Endothelial cell of umbilical vein (primary cell): Measurements from ENCODE around the gene FTSJ1. TPM values are rescaled to one million over a fixed set of nuclear protein-coding genes. Genes with fewer than 3 reads are reported as not detected.

Experiments used
- BruUV-seq: library from RNA; stranded (reverse); fragments of 400-500 nt; replicated peaks from 2 replicates; lab custom pipeline; 2021; lab: Mats Ljungman, UMichigan
- CTCF ChIA-PET: fragments of 300-600, 350-600 bp; sonication (Branson Sonifier 250); formaldehyde crosslinking; loops from one replicate; lab custom pipeline; 2021; ENCODE audit warnings: antibody characterized with exemption, inconsistent platforms; lab: Charles Lee
- POLR2A ChIA-PET: fragments of 300-600, 350-600 bp; sonication (Branson Sonifier 250); formaldehyde crosslinking; loops from one replicate; lab custom pipeline; 2021; ENCODE audit warnings: antibody characterized with exemption, inconsistent platforms; lab: Charles Lee
- DNase-seq: peaks from one replicate; pipeline ENCODE4 v3.0.0-alpha.2; 2011; ENCODE audit warnings: low read depth, low spot score
- FAIRE-seq: peaks from 2 replicates; lab custom pipeline; 2011; peaks lifted over from hg19 to GRCh38; lab: Jason Lieb, UNC
- H2AFZ ChIP-seq: 2 replicates; pipeline ENCODE4 v1.6.0; 2012; ENCODE audit warnings: low read depth, low read length, control low read depth, inconsistent platforms
- H3K27ac ChIP-seq: 2 replicates; pipeline ENCODE4 v1.5.1; 2011; ENCODE audit warnings: low read depth, mild to moderate bottlenecking, control low read depth, low read length, moderate library complexity; ENCODE audit not compliant: insufficient read depth
- H3K27me3 ChIP-seq, 2 experiments: 2 replicates each; pipeline versions ENCODE4 v1.6.0 to v1.6.1; 2011; ENCODE audit warnings: low read length in 2 of 2, mixed read lengths in 1 of 2; ENCODE audit not compliant: control insufficient read depth in 2 of 2, insufficient read depth in 2 of 2
- H3K36me3 ChIP-seq, 2 experiments: 2 replicates in 1 of 2; 3 replicates in 1 of 2; pipeline ENCODE4 v1.5.1; 2011; ENCODE audit warnings: low read length in 2 of 2, mild to moderate bottlenecking in 1 of 2, moderate library complexity in 1 of 2; ENCODE audit not compliant: control insufficient read depth in 2 of 2, insufficient read depth in 2 of 2; ENCODE audit errors: extremely low read depth in 1 of 2
- H3K4me1 ChIP-seq: 3 replicates; pipeline ENCODE4 v1.5.1; 2011; ENCODE audit warnings: mild to moderate bottlenecking, low read length; ENCODE audit not compliant: control insufficient read depth, insufficient read depth; ENCODE audit errors: extremely low read depth
- H3K4me2 ChIP-seq: 2 replicates; pipeline ENCODE4 v1.6.1; 2011; ENCODE audit warnings: low read length, control low read depth, mixed read lengths; ENCODE audit not compliant: insufficient read depth
- H3K4me3 ChIP-seq, 3 experiments: fragments of 200-600 bp in 1 of 3; sonication (generic), shearing (Covaris generic) in 1 of 3; replicated peaks in 1 of 3; 2 replicates each; pipeline ENCODE4 v1.5.1; 2011 to 2016; ENCODE audit warnings: control low read depth in 3 of 3, low read length in 3 of 3, mild to moderate bottlenecking in 2 of 3, inconsistent platforms in 1 of 3, low read depth in 1 of 3, moderate library complexity in 1 of 3; ENCODE audit not compliant: insufficient read depth in 1 of 3
- H3K79me2 ChIP-seq: 2 replicates; pipeline ENCODE4 v1.6.0; 2012; ENCODE audit warnings: low read length, inconsistent platforms; ENCODE audit not compliant: control insufficient read depth, insufficient read depth
- H3K9ac ChIP-seq: replicated peaks from 2 replicates; pipeline ENCODE3; 2011; ENCODE audit warnings: low read length, control low read depth; ENCODE audit not compliant: insufficient read depth; ENCODE audit errors: extremely low read depth
- H3K9me1 ChIP-seq: replicated peaks from 3 replicates; pipeline ENCODE4 v1.6.0; 2011; ENCODE audit warnings: mild to moderate bottlenecking, low read length; ENCODE audit not compliant: control insufficient read depth, insufficient read depth; ENCODE audit errors: extremely low read depth
- H3K9me3 ChIP-seq: replicated peaks from 2 replicates; pipeline ENCODE4 v1.5.1; 2012; ENCODE audit warnings: low read length, inconsistent platforms; ENCODE audit not compliant: control insufficient read depth, insufficient read depth
- H4K20me1 ChIP-seq: replicated peaks from 2 replicates; pipeline ENCODE3; 2011; ENCODE audit warnings: mild to moderate bottlenecking, low read length; ENCODE audit not compliant: control insufficient read depth, insufficient read depth; ENCODE audit errors: extremely low read depth
- EZH2 ChIP-seq: IDR thresholded peaks from 2 replicates; pipeline ENCODE4 v1.6.1; 2012; ENCODE audit warnings: borderline replicate concordance, low read depth, mild to moderate bottlenecking, moderate library complexity, low read length, inconsistent platforms; ENCODE audit not compliant: severe bottlenecking
- FOS ChIP-seq: IDR thresholded peaks from 2 replicates; pipeline ENCODE4 v1.6.1; 2011; ENCODE audit warnings: mild to moderate bottlenecking, low read length, moderate library complexity, borderline replicate concordance; ENCODE audit not compliant: insufficient read depth
- GATA2 ChIP-seq: IDR thresholded peaks from 2 replicates; pipeline ENCODE4 v1.7.0; 2011; ENCODE audit warnings: low read depth, mild to moderate bottlenecking, moderate library complexity, mixed read lengths, low read length; ENCODE audit not compliant: insufficient read length, insufficient read depth
- JUN ChIP-seq: IDR thresholded peaks from 2 replicates; pipeline ENCODE4 v1.6.1; 2011; ENCODE audit warnings: borderline replicate concordance, low read depth; ENCODE audit not compliant: insufficient read length, insufficient read depth
- MYC ChIP-seq: IDR thresholded peaks from one replicate; pipeline ENCODE4 v1.6.1; 2011; ENCODE audit warnings: mild to moderate bottlenecking, low read depth, low read length
- POLR2A ChIP-seq: IDR thresholded peaks from 2 replicates; pipeline ENCODE4 v1.6.1; 2012; ENCODE audit warnings: low read depth, mild to moderate bottlenecking, control low read depth, low read length
- POLR2AphosphoS5 ChIP-seq: IDR thresholded peaks from 2 replicates; pipeline ENCODE4 v1.6.1; 2012; ENCODE audit warnings: low read depth, mild to moderate bottlenecking, control low read depth, low read length, moderate library complexity; ENCODE audit not compliant: insufficient read depth
- dilution Hi-C: fragments of 300-500 bp; cut with MboI; formaldehyde crosslinking; loops from one replicate; pipeline ENCODE4 v1.15.0; 2019; ENCODE audit warnings: low sequenced_read_pairs; ENCODE audit not compliant: extremely low pct_ligation_motif_present
- intact Hi-C: fragments of 100-400 bp; cut with micrococcal nuclease; formaldehyde crosslinking; loops from one replicate; pipeline ENCODE4 v1.10.0; 2022
- polyA plus RNA-seq, 4 experiments: library from polyadenylated mRNA; depleted of rRNA in 3 of 4; stranded (reverse) in 3 of 4; unstranded in 1 of 4; fragments of >200 nt; gene quantifications; 2 replicates each; pipeline versions ENCODE4 v1.2.1 to v1.2.3, GENCODE V29; 2011 to 2012; ENCODE audit warnings: missing spikeins in 1 of 4
- total RNA-seq: library from RNA; stranded (reverse); gene quantifications from 2 replicates; pipeline ENCODE4 v1.2.3, GENCODE V29; 2021
- TF ChIP-seq, protein P1 (sequence below): IDR thresholded peaks from 2 replicates; pipeline ENCODE4 v1.6.1; 2011; ENCODE audit not compliant: insufficient read depth, insufficient read length
- TF ChIP-seq, protein P2 (sequence below), 2 donors: IDR thresholded peaks; 1 replicate in 1 of 2; 2 replicates in 1 of 2; pipeline ENCODE4 v1.5.1; 2011; ENCODE audit warnings: low read length in 2 of 2, mild to moderate bottlenecking in 2 of 2, moderate library complexity in 2 of 2, control low read depth in 1 of 2, inconsistent platforms in 1 of 2, low read depth in 1 of 2; ENCODE audit not compliant: insufficient read depth in 1 of 2; ENCODE audit errors: extremely low read depth in 1 of 2

The FTSJ1 gene
- total and polyA plus RNA-seq, 2 donors (not counting 3 experiments of a cell fraction or from before 2014, with no cell fraction given), result 59.9 to 63.9 TPM

- ChIA-PET CTCF (interaction anchor here (3.0 kb wide), 1 partner anchor 408 kb away, joined by 40 read pairs; no protein-coding TSS in a partner anchor), POLR2A (no interaction called here)
- FAIRE-seq (peak; percentile 15), DNase-seq (no peak)
- dilution Hi-C loops, result no loop called here
- H3K9ac ChIP-seq, result no peak overlapping the region
- no peaks in the 10 kb centered on the region for H3K27me3 ChIP-seq
- H3K27ac ChIP-seq, result no peak overlapping the region
- H3K9me3 ChIP-seq, result no peaks in the 10 kb centered on the region
- intact Hi-C loops, result no loop called here
- TF ChIP-seq JUN (no peak), GATA2 (no peak), POLR2AphosphoS5 (no peak), MYC (no peak), POLR2A (no peak), FOS (no peak), EZH2 (no peak)
- TF ChIP-seq, protein P1, sequence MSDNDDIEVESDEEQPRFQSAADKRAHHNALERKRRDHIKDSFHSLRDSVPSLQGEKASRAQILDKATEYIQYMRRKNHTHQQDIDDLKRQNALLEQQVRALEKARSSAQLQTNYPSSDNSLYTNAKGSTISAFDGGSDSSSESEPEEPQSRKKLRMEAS, result no peak
- TF ChIP-seq, protein P2, sequence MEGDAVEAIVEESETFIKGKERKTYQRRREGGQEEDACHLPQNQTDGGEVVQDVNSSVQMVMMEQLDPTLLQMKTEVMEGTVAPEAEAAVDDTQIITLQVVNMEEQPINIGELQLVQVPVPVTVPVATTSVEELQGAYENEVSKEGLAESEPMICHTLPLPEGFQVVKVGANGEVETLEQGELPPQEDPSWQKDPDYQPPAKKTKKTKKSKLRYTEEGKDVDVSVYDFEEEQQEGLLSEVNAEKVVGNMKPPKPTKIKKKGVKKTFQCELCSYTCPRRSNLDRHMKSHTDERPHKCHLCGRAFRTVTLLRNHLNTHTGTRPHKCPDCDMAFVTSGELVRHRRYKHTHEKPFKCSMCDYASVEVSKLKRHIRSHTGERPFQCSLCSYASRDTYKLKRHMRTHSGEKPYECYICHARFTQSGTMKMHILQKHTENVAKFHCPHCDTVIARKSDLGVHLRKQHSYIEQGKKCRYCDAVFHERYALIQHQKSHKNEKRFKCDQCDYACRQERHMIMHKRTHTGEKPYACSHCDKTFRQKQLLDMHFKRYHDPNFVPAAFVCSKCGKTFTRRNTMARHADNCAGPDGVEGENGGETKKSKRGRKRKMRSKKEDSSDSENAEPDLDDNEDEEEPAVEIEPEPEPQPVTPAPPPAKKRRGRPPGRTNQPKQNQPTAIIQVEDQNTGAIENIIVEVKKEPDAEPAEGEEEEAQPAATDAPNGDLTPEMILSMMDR (IDR thresholded peaks at IDR 0.05; ENCODE audit: extremely low read depth in 1 of 2, insufficient read depth in 1 of 2, low read depth in 1 of 2, low read length in 2 of 2), result no peak
- no peak overlapping the region for H3K4me3 ChIP-seq
- no peaks in the 10 kb centered on the region for H3K36me3 ChIP-seq
- no peaks in the 10 kb centered on the region for H3K79me2 ChIP-seq
- H2AFZ ChIP-seq, result no peak overlapping the region
- H3K9me1 ChIP-seq, result no peaks in the 10 kb centered on the region
- H3K4me2 ChIP-seq, result no peak overlapping the region
- H4K20me1 ChIP-seq, result no peaks in the 10 kb centered on the region
- H3K4me1 ChIP-seq, result peaks cover 7% of the 10 kb centered on the region
- BruUV-seq, result no TSS peak
Measured at GRCh38 chrX:48491809-48492208, 15.8 kb downstream of the FTSJ1 start.
